Endothelial cell of umbilical vein (primary cell): ENCODE results near the gene LRRC32.

ENCODE experiments used
- EZH2 ChIP-seq: IDR thresholded peaks from 2 replicates; pipeline ENCODE4 v1.6.1; 2012; ENCODE audit warnings: borderline replicate concordance, low read depth, mild to moderate bottlenecking, moderate library complexity, low read length, inconsistent platforms; ENCODE audit not compliant: severe bottlenecking
- POLR2A ChIP-seq: IDR thresholded peaks from 2 replicates; pipeline ENCODE4 v1.6.1; 2012; ENCODE audit warnings: low read depth, mild to moderate bottlenecking, control low read depth, low read length
- POLR2AphosphoS5 ChIP-seq: IDR thresholded peaks from 2 replicates; pipeline ENCODE4 v1.6.1; 2012; ENCODE audit warnings: low read depth, mild to moderate bottlenecking, control low read depth, low read length, moderate library complexity; ENCODE audit not compliant: insufficient read depth

DNA sequence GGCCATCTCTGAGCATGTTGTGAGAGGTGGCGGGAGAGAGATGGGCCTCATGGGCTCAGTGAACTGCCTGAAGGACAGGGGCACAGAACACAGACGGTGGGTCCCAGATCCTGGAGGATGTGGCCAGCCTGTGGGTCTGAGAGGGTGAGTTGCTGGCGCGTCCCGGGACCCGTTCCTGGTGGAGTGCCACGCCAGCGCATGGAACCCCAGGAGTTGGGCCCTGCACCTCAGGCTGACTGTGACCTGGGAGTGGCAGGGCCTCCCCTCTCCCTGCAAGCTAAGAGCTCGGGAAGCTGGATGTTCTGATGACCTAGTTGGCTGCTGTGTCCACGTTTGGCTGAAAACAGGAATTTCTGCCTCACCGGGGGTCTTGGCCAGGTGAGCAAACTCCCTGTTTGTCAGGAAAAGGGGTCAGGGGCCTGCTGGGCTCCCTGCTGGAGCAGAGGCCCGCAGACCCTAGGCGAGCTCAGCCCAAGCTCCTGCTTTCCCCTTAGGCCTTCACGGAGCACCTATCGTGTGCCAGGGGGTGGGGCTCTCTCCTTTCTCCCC is 15.0 kb downstream of the LRRC32 start:
- TF ChIP-seq POLR2AphosphoS5 (no peak), EZH2 (no peak), POLR2A (no peak)
